Skeletal muscle satellite cell (primary cell): Measurements from ENCODE around the gene COL4A1.
A peak's percentile ranks its signal among the peaks of the same experiment; 100 is the strongest.

ENCODE experiments used
- H3K27me3 ChIP-seq: 2 replicates; pipeline ENCODE4 v1.7.0; 2013; ENCODE audit warnings: low read length; ENCODE audit not compliant: control insufficient read depth, insufficient read depth
- H3K36me3 ChIP-seq: 2 replicates; pipeline ENCODE4 v1.7.0; 2013; ENCODE audit warnings: mild to moderate bottlenecking, control low read depth, low read length; ENCODE audit not compliant: insufficient read depth
- H3K4me1 ChIP-seq: 2 replicates; pipeline ENCODE4 v1.7.0; 2013; ENCODE audit warnings: low read length; ENCODE audit not compliant: control insufficient read depth, insufficient read depth
- H3K4me2 ChIP-seq: 2 replicates; pipeline ENCODE4 v1.7.0; 2013; ENCODE audit warnings: mild to moderate bottlenecking, low read length
- H3K4me3 ChIP-seq: 2 replicates; pipeline ENCODE4 v1.7.0; 2013; ENCODE audit warnings: low read length
- H3K9ac ChIP-seq: 2 replicates; pipeline ENCODE4 v1.7.0; 2013; ENCODE audit warnings: mild to moderate bottlenecking, low read depth, low read length, moderate library complexity
- H3K9me3 ChIP-seq: replicated peaks from 2 replicates; pipeline ENCODE4 v1.7.0; 2013; ENCODE audit warnings: mild to moderate bottlenecking, control low read depth, low read length

The COL4A1 gene

GRCh38 chr13:110268061-110268460 is 38.9 kb downstream of the COL4A1 start:
- no peaks in the 10 kb centered on the region for H3K9me3 ChIP-seq
- peaks cover 19% of the 10 kb centered on the region for H3K36me3 ChIP-seq
- peaks cover 20% of the 10 kb centered on the region for H3K4me1 ChIP-seq
- H3K4me3 ChIP-seq: no peak overlapping the region
- no peak overlapping the region for H3K9ac ChIP-seq
- H3K4me2 ChIP-seq: no peak overlapping the region
- no peaks in the 10 kb centered on the region for H3K27me3 ChIP-seq

DNA sequence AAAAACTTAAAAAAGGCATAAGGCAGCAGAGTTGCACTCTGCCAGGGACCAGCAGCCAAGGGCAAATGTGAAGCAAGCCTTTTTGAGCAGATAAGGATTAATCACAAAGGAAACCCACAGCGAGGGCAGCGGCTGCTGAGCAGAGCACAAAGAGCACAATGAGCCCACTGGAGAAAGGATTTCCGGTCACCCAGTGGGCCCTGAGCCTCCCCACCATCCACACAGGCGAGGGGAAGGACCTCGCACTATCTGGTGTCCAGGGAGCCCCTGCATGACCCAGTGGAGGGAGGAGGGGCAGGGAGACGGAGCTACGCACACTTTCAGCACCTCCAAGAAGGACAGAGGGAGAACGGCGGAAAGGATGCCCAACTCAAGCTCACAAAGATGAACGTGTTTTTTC is 40.0 kb downstream of the COL4A1 start:
- no peak overlapping the region for H3K4me2 ChIP-seq
- H3K9me3 ChIP-seq: no peaks in the 10 kb centered on the region
- no peaks in the 10 kb centered on the region for H3K27me3 ChIP-seq
- peaks cover 10% of the 10 kb centered on the region for H3K36me3 ChIP-seq
- H3K4me1 ChIP-seq: peaks cover 31% of the 10 kb centered on the region
- no peak overlapping the region for H3K9ac ChIP-seq
- no peak overlapping the region for H3K4me3 ChIP-seq

DNA sequence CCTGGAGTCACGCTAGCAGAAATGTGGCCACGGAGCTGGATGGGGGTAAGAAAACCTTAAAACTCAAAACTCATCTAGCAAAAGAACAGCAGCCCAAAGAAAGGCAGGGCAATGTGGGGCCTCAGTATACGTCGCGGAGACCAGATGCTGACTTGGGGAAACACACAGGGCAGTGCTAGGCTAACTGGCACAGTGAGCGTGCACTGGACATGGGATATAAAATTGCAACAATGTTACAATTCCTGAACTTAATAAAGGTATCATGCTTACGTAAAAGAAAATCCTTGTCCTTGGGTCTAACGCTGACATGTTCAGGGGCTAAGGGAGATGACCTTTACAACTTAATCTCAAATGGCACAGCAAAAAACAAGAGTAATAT is 40.5 kb downstream of the COL4A1 start:
- Histone ChIP-seq H3K9me3 (no peaks in the 10 kb centered on the region), H3K27me3 (no peaks in the 10 kb centered on the region), H3K9ac (no peak overlapping the region), H3K4me1 (peaks cover 36% of the 10 kb centered on the region), H3K4me3 (no peak overlapping the region), H3K4me2 (peak overlapping the region; percentile 44), H3K36me3 (peaks cover 10% of the 10 kb centered on the region)

- Histone ChIP-seq H3K9me3 (no peaks in the 10 kb centered on the region), H3K4me3 (no peak overlapping the region), H3K4me1 (peaks cover 41% of the 10 kb centered on the region), H3K27me3 (no peaks in the 10 kb centered on the region), H3K36me3 (peaks cover 10% of the 10 kb centered on the region), H3K9ac (no peak overlapping the region), H3K4me2 (peak overlapping the region; percentile 44)
Observed at GRCh38 chr13:110265682-110266430, 41.1 kb downstream of the COL4A1 start.

DNA sequence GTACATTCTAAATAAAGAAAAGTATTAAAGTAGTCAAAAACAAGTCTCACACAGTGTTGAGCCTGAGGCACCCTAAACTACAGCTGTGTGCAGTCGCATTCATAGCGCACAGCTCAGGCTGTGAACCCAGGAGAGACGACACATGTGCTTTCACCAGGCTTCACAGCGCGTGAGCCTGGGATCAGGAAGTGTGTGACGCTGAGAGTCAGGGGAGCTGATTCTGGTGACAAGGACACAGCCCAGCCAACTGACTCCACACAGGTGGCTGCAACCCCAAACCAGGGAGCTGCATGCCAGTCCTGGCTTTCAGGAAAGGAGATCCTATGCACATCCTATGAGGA is 41.6 kb downstream of the COL4A1 start:
- Histone ChIP-seq H3K9me3 (no peaks in the 10 kb centered on the region), H3K4me2 (no peak overlapping the region), H3K9ac (no peak overlapping the region), H3K4me3 (no peak overlapping the region), H3K36me3 (peaks cover 10% of the 10 kb centered on the region), H3K27me3 (no peaks in the 10 kb centered on the region), H3K4me1 (peaks cover 41% of the 10 kb centered on the region)

GRCh38 chr13:110264685-110265275 is 42.2 kb downstream of the COL4A1 start:
- Histone ChIP-seq H3K4me3 (no peak overlapping the region), H3K9me3 (no peaks in the 10 kb centered on the region), H3K4me1 (peaks cover 45% of the 10 kb centered on the region), H3K9ac (no peak overlapping the region), H3K27me3 (no peaks in the 10 kb centered on the region), H3K36me3 (peaks cover 10% of the 10 kb centered on the region), H3K4me2 (no peak overlapping the region)

DNA sequence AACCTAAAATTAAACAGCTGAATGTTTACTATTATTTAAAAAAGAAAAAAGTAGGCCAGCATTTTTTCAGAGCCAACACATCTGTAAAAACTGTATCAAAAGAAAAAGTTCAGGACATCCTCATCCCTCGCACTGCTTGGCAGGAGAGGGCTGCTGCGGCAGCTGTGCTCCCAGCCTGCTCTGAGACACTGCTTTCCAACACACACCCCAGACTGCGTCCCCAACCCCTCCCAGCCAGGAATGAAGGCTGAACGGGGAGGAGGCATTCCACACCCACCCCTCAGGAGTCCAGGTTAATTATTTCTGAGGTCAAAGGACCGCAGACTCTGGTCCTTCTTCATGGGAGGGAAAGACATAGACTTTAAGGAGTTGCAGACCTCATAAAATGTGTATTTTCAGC is 43.1 kb downstream of the COL4A1 start:
- H3K4me1 ChIP-seq: peaks cover 54% of the 10 kb centered on the region
- no peaks in the 10 kb centered on the region for H3K9me3 ChIP-seq
- no peak overlapping the region for H3K9ac ChIP-seq
- no peak overlapping the region for H3K4me3 ChIP-seq
- no peak overlapping the region for H3K4me2 ChIP-seq
- no peaks in the 10 kb centered on the region for H3K27me3 ChIP-seq
- H3K36me3 ChIP-seq: peaks cover 10% of the 10 kb centered on the region

DNA sequence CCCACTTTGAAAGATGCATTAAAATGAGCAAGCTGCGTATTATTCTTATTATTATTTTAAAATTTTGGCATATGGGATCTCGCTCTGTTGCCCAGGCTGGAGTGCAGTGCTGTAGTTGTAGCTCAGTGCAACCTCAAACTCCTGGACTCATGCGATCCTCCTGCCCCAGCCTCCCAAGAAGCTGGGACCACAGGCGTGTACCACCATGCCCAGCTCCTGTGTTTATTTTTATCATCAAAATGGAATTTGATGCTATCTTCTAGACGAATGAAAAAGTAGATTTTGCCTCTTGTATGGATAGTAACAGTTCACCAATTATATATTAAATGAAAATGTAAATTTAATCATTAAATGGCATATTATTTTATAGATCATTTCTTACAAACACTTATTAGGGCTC is 43.6 kb downstream of the COL4A1 start:
- Histone ChIP-seq H3K9ac (no peak overlapping the region), H3K4me1 (peaks cover 58% of the 10 kb centered on the region), H3K4me3 (no peak overlapping the region), H3K36me3 (peaks cover 5% of the 10 kb centered on the region), H3K27me3 (no peaks in the 10 kb centered on the region), H3K9me3 (no peaks in the 10 kb centered on the region), H3K4me2 (no peak overlapping the region)

GRCh38 chr13:110262508-110263291 is 44.3 kb downstream of the COL4A1 start:
- Histone ChIP-seq H3K9ac (no peak overlapping the region), H3K27me3 (no peaks in the 10 kb centered on the region), H3K4me1 (peaks cover 58% of the 10 kb centered on the region), H3K36me3 (peaks cover 5% of the 10 kb centered on the region), H3K4me2 (peak overlapping the region; percentile 59), H3K9me3 (no peaks in the 10 kb centered on the region), H3K4me3 (no peak overlapping the region)

GRCh38 chr13:110262082-110262436 is 44.9 kb downstream of the COL4A1 start:
- no peak overlapping the region for H3K9ac ChIP-seq

GRCh38 chr13:110261166-110262081 is 45.5 kb downstream of the COL4A1 start:
- Histone ChIP-seq H3K9ac (no peak overlapping the region), H3K4me3 (no peak overlapping the region), H3K9me3 (no peaks in the 10 kb centered on the region), H3K27me3 (no peaks in the 10 kb centered on the region), H3K36me3 (peaks cover 5% of the 10 kb centered on the region), H3K4me2 (no peak overlapping the region), H3K4me1 (peaks cover 57% of the 10 kb centered on the region)

More at GRCh38 chr13:110262082-110262436, 44.9 kb downstream of the COL4A1 start:
- Histone ChIP-seq H3K4me3 (no peak overlapping the region), H3K4me2 (peak overlapping the region; percentile 59), H3K9me3 (no peaks in the 10 kb centered on the region), H3K4me1 (peaks cover 58% of the 10 kb centered on the region), H3K36me3 (peaks cover 5% of the 10 kb centered on the region), H3K27me3 (no peaks in the 10 kb centered on the region)
